Kasumi-1 (cell line): Measurements from ENCODE around the gene TSACC.

Experiments used
- DNase-seq, 2 experiments: peaks; one replicate each; lab custom pipeline; 2025; lab: John Stamatoyannopoulos, UW

TSACC gene

GRCh38 chr1:156394082-156394481, 55.8 kb downstream of the TSACC start:
- DNase-seq: no peak

GRCh38 chr1:156394835-156395461, 56.6 kb downstream of the TSACC start:
- DNase-seq: peak; percentile 40 to 41
